HepG2 (cell line): ENCODE results near the gene STX4. TPM values are rescaled to one million over a fixed set of nuclear protein-coding genes. Genes with fewer than 3 reads are reported as not detected.

Experiments
- ARNT2 ChIP-seq: sonication (generic); formaldehyde crosslinking; IDR thresholded peaks from 2 replicates; pipeline ENCODE4 v1.8.0; 2022; ENCODE audit warnings: mild to moderate bottlenecking, low read depth, missing genetic modification reagents, moderate library complexity
- ERF ChIP-seq: IDR thresholded peaks from 2 replicates; pipeline ENCODE4 v1.6.1; 2018; ENCODE audit warnings: missing biosample characterization, missing genetic modification reagents
- ETV5 ChIP-seq: IDR thresholded peaks from 2 replicates; pipeline ENCODE4 v1.6.1; 2018; ENCODE audit warnings: missing biosample characterization, missing genetic modification reagents, inconsistent platforms, borderline replicate concordance
- FOXJ3 ChIP-seq: sonication (generic); formaldehyde crosslinking; IDR thresholded peaks from 2 replicates; pipeline ENCODE4 v1.4.0; 2020; ENCODE audit warnings: missing genetic modification reagents, mild to moderate bottlenecking, borderline replicate concordance
- HNF4G ChIP-seq, 2 experiments: sonication (generic) in 1 of 2; formaldehyde crosslinking in 1 of 2; IDR thresholded peaks; 2 replicates each; pipeline versions ENCODE4 v1.4.0 to v1.6.1; 2011 to 2020; ENCODE audit warnings: borderline replicate concordance in 2 of 2, low read depth in 2 of 2, mild to moderate bottlenecking in 2 of 2, low read length in 1 of 2, missing genetic modification reagents in 1 of 2, moderate library complexity in 1 of 2
- JUND ChIP-seq: sonication (generic); formaldehyde crosslinking; IDR thresholded peaks from 2 replicates; pipeline ENCODE4 v1.8.0; 2022; ENCODE audit warnings: mild to moderate bottlenecking, missing genetic modification reagents
- NAIF1 ChIP-seq: sonication (generic); formaldehyde crosslinking; IDR thresholded peaks from 2 replicates; pipeline ENCODE4 v1.5.0; 2020; ENCODE audit warnings: mild to moderate bottlenecking, missing genetic modification reagents, borderline replicate concordance
- NFATC3 ChIP-seq: sonication (generic); formaldehyde crosslinking; IDR thresholded peaks from 2 replicates; pipeline ENCODE4 v1.5.1; 2020; ENCODE audit warnings: mild to moderate bottlenecking, missing genetic modification reagents
- POLR2A ChIP-seq, 2 experiments: IDR thresholded peaks; 2 replicates each; pipeline ENCODE4 v1.6.1; 2011; ENCODE audit warnings: low read depth in 2 of 2, low read length in 2 of 2, mild to moderate bottlenecking in 1 of 2, moderate library complexity in 1 of 2; ENCODE audit not compliant: insufficient read depth in 1 of 2
- RFX3 ChIP-seq: IDR thresholded peaks from 2 replicates; pipeline ENCODE4 v1.6.1; 2016; ENCODE audit warnings: missing biosample characterization, missing genetic modification reagents
- SMYD3 ChIP-seq: sonication (generic); formaldehyde crosslinking; IDR thresholded peaks from 2 replicates; pipeline ENCODE4 v1.8.1; 2023; ENCODE audit warnings: mild to moderate bottlenecking, missing genetic modification reagents
- STAT6 ChIP-seq: sonication (generic); formaldehyde crosslinking; IDR thresholded peaks from 2 replicates; pipeline ENCODE4 v1.4.0; 2020; ENCODE audit warnings: missing genetic modification reagents, mild to moderate bottlenecking, borderline replicate concordance
- THAP7 ChIP-seq: sonication (generic); formaldehyde crosslinking; IDR thresholded peaks from 2 replicates; pipeline ENCODE4 v1.8.1; 2023; ENCODE audit warnings: mild to moderate bottlenecking, missing genetic modification reagents
- ZBTB2 ChIP-seq: sonication (generic); formaldehyde crosslinking; IDR thresholded peaks from 2 replicates; pipeline ENCODE4 v1.8.0; 2022; ENCODE audit warnings: low read depth, missing genetic modification reagents
- ZFP82 ChIP-seq: sonication (generic); formaldehyde crosslinking; IDR thresholded peaks from 2 replicates; pipeline ENCODE4 v1.5.1; 2020; ENCODE audit warnings: mild to moderate bottlenecking, missing genetic modification reagents, borderline replicate concordance
- ZNF570 ChIP-seq: sonication (generic); formaldehyde crosslinking; IDR thresholded peaks from 2 replicates; pipeline ENCODE4 v1.4.0; 2020; ENCODE audit warnings: mild to moderate bottlenecking, missing genetic modification reagents, borderline replicate concordance
- ZNF740 ChIP-seq: sonication (generic); formaldehyde crosslinking; IDR thresholded peaks from 2 replicates; pipeline ENCODE4 v1.4.0; 2020; ENCODE audit warnings: missing genetic modification reagents
- ZSCAN25 ChIP-seq: sonication (generic); formaldehyde crosslinking; IDR thresholded peaks from 2 replicates; pipeline ENCODE4 v1.8.0; 2022; ENCODE audit warnings: mild to moderate bottlenecking, missing genetic modification reagents
- polyA plus RNA-seq, 8 experiments: library from polyadenylated mRNA; depleted of rRNA in 3 of 8; stranded (reverse) in 7 of 8; unstranded in 1 of 8; fragments of >200 nt; fragmentation: Illumina TruSeq in 4 of 8; extraction: Trizol in 4 of 8; gene quantifications; 2 replicates each; pipeline versions ENCODE4 v1.2.1 to v1.2.3, GENCODE V29; 2011 to 2016; ENCODE audit warnings: low read depth in 4 of 8, missing spikeins in 1 of 8, mixed read lengths in 1 of 8; ENCODE audit not compliant: insufficient read depth in 1 of 8
- total RNA-seq, 5 experiments: library from RNA; depleted of rRNA; stranded (reverse); fragments of >200 nt; fragmentation: Illumina TruSeq; extraction: Trizol; gene quantifications; 2 replicates each; pipeline ENCODE4 v1.2.3, GENCODE V29; 2016; ENCODE audit warnings: low read depth in 1 of 5

Gene STX4
- total and polyA plus RNA-seq, 2 of the 13 experiments (the other 11 are each of a cell fraction or from before 2014, with no cell fraction given), result 29.2 to 34.6 TPM

GRCh38 chr16:30996985-30997724 is 36.2 kb upstream of the STX4 start (continued):
- peak; percentile 84; the same call in 1 of the 2 replicates for TF ChIP-seq THAP7 (CRISPR knock-in tag)
- TF ChIP-seq ZNF740 (CRISPR knock-in tag), result peak; percentile 79; the same call in 1 of the 2 replicates
- 0 out of 2 replicates have a peak, but pooled peaks have one; percentile 42 for TF ChIP-seq FOXJ3 (CRISPR knock-in tag)
- TF ChIP-seq ZFP82 (CRISPR knock-in tag), result peak; percentile 95
- peak; percentile 15; the same call in 1 of the 2 replicates for TF ChIP-seq ZNF570
- TF ChIP-seq ARNT2 (CRISPR knock-in tag), result 0 out of 2 replicates have a peak, but pooled peaks have one; percentile 47
- TF ChIP-seq STAT6, result no peak; the same call in 1 of the 2 replicates
- no peak for TF ChIP-seq HNF4G (IDR thresholded peaks at IDR 0.05; ENCODE audit: borderline replicate concordance, low read depth, low read length)
- peak; percentile 47; the same call in 1 of the 2 replicates for TF ChIP-seq HNF4G (CRISPR knock-in tag; IDR thresholded peaks at IDR 0.05; ENCODE audit: borderline replicate concordance, low read depth)
- no peak; the same call in 1 of the 2 replicates for TF ChIP-seq ERF (CRISPR knock-in tag)
- TF ChIP-seq ZBTB2 (CRISPR knock-in tag), result peak; percentile 58; the same call in 1 of the 2 replicates
- 0 out of 2 replicates have a peak, but pooled peaks have one; percentile 55 for TF ChIP-seq SMYD3 (CRISPR knock-in tag)
- peak; percentile 66; the same call in 1 of the 2 replicates for TF ChIP-seq NAIF1 (CRISPR knock-in tag)
- no peak for TF ChIP-seq NFATC3 (CRISPR knock-in tag)
- no peak for TF ChIP-seq RFX3 (CRISPR knock-in tag)
- no peak; the same call in 1 of the 2 replicates for TF ChIP-seq JUND (CRISPR knock-in tag)
- TF ChIP-seq ETV5 (CRISPR knock-in tag), result peak; percentile 25
- no peak for TF ChIP-seq ZSCAN25
- peak; percentile 83 to 87 for TF ChIP-seq POLR2A (IDR thresholded peaks at IDR 0.05; ENCODE audit: insufficient read depth in 1 of 2, low read depth in 2 of 2, low read length in 2 of 2)
